ENCODE results near the gene COMT.

COMT gene

GRCh38 chr22:19981961-19982920 lies 40.7 kb downstream of the COMT start:
- no peak for ATAC-seq (ENCODE audit: insufficient read depth, low read depth)
- Histone ChIP-seq H3K4me1 (ENCODE audit: insufficient read depth, low read length) (no peaks in the 10 kb centered on the region), H3K9me3 (ENCODE audit: insufficient read depth, low read length, severe bottlenecking) (no peaks in the 10 kb centered on the region), H3K4me2 (ENCODE audit: insufficient read depth, low read length) (no peak overlapping the region), H3K9ac (ENCODE audit: low read depth, low read length) (no peak overlapping the region), H2AFZ (ENCODE audit: low read depth, low read length) (no peak overlapping the region), H3K79me2 (ENCODE audit: insufficient read depth, low read length) (no peaks in the 10 kb centered on the region), H3K27me3 (ENCODE audit: insufficient read depth, low read length, poor library complexity) (no peaks in the 10 kb centered on the region), H3K27ac (ENCODE audit: low read length) (no peak overlapping the region), H3K4me3 (ENCODE audit: low read depth in 1 of 2, low read length in 2 of 2) (no peak overlapping the region), H3K36me3 (ENCODE audit: insufficient read depth, low read length) (no peaks in the 10 kb centered on the region), H4K20me1 (ENCODE audit: insufficient read depth, low read length) (peaks cover 12% of the 10 kb centered on the region; the same call in 1 of the 2 replicates)
- TF ChIP-seq EZH2 (IDR thresholded peaks at IDR 0.05; ENCODE audit: borderline replicate concordance, low read depth, low read length, severe bottlenecking) (no peak), CTCF (IDR thresholded peaks at IDR 0.05; ENCODE audit: borderline replicate concordance, extremely low read depth, low read length, poor library complexity, severe bottlenecking) (no peak)
- DNase-seq = no peak

GRCh38 chr22:19982991-19983578 lies 41.5 kb downstream of the COMT start:
- Histone ChIP-seq H2AFZ (ENCODE audit: low read depth, low read length) (no peak overlapping the region), H3K79me2 (ENCODE audit: insufficient read depth, low read length) (no peaks in the 10 kb centered on the region), H3K36me3 (ENCODE audit: insufficient read depth, low read length) (no peaks in the 10 kb centered on the region), H3K27ac (ENCODE audit: low read length) (no peak overlapping the region), H3K9ac (ENCODE audit: low read depth, low read length) (no peak overlapping the region), H3K4me1 (ENCODE audit: insufficient read depth, low read length) (no peaks in the 10 kb centered on the region), H3K4me3 (ENCODE audit: low read depth in 1 of 2, low read length in 2 of 2) (no peak overlapping the region), H3K9me3 (ENCODE audit: insufficient read depth, low read length, severe bottlenecking) (no peaks in the 10 kb centered on the region), H3K27me3 (ENCODE audit: insufficient read depth, low read length, poor library complexity) (no peaks in the 10 kb centered on the region), H3K4me2 (ENCODE audit: insufficient read depth, low read length) (no peak overlapping the region), H4K20me1 (ENCODE audit: insufficient read depth, low read length) (peaks cover 12% of the 10 kb centered on the region; the same call in 1 of the 2 replicates)
- no peak for ATAC-seq (ENCODE audit: insufficient read depth, low read depth)
- TF ChIP-seq EZH2 (IDR thresholded peaks at IDR 0.05; ENCODE audit: borderline replicate concordance, low read depth, low read length, severe bottlenecking) (no peak), CTCF (IDR thresholded peaks at IDR 0.05; ENCODE audit: borderline replicate concordance, extremely low read depth, low read length, poor library complexity, severe bottlenecking) (no peak)
- DNase-seq = no peak

GRCh38 chr22:19983741-19984140 lies 42.2 kb downstream of the COMT start:
- Histone ChIP-seq H3K4me2 (ENCODE audit: insufficient read depth, low read length) (no peak overlapping the region), H2AFZ (ENCODE audit: low read depth, low read length) (no peak overlapping the region), H3K27me3 (ENCODE audit: insufficient read depth, low read length, poor library complexity) (no peaks in the 10 kb centered on the region), H3K4me3 (ENCODE audit: low read depth in 1 of 2, low read length in 2 of 2) (no peak overlapping the region), H3K9ac (ENCODE audit: low read depth, low read length) (no peak overlapping the region), H3K4me1 (ENCODE audit: insufficient read depth, low read length) (no peaks in the 10 kb centered on the region), H3K9me3 (ENCODE audit: insufficient read depth, low read length, severe bottlenecking) (no peaks in the 10 kb centered on the region), H4K20me1 (ENCODE audit: insufficient read depth, low read length) (peaks cover 12% of the 10 kb centered on the region; the same call in 1 of the 2 replicates), H3K79me2 (ENCODE audit: insufficient read depth, low read length) (no peaks in the 10 kb centered on the region), H3K27ac (ENCODE audit: low read length) (no peak overlapping the region), H3K36me3 (ENCODE audit: insufficient read depth, low read length) (no peaks in the 10 kb centered on the region)
- TF ChIP-seq EZH2 (IDR thresholded peaks at IDR 0.05; ENCODE audit: borderline replicate concordance, low read depth, low read length, severe bottlenecking) = no peak
- ATAC-seq (ENCODE audit: insufficient read depth, low read depth) (no peak), DNase-seq (no peak)

GRCh38 chr22:19984201-19984753 lies 42.7 kb downstream of the COMT start:
- H3K9me3 ChIP-seq (ENCODE audit: insufficient read depth, low read length, severe bottlenecking) = no peaks in the 10 kb centered on the region
- no peak overlapping the region for H2AFZ ChIP-seq (ENCODE audit: low read depth, low read length)
- DNase-seq = no peak
- TF ChIP-seq EZH2 (IDR thresholded peaks at IDR 0.05; ENCODE audit: borderline replicate concordance, low read depth, low read length, severe bottlenecking) (no peak), CTCF (IDR thresholded peaks at IDR 0.05; ENCODE audit: borderline replicate concordance, extremely low read depth, low read length, poor library complexity, severe bottlenecking) (no peak)
- no peak for ATAC-seq (ENCODE audit: insufficient read depth, low read depth)
- no peak overlapping the region for H3K4me2 ChIP-seq (ENCODE audit: insufficient read depth, low read length)
- no peaks in the 10 kb centered on the region for H3K27me3 ChIP-seq (ENCODE audit: insufficient read depth, low read length, poor library complexity)
- H3K4me3 ChIP-seq (ENCODE audit: low read depth in 1 of 2, low read length in 2 of 2) = no peak overlapping the region
- H3K79me2 ChIP-seq (ENCODE audit: insufficient read depth, low read length) = no peaks in the 10 kb centered on the region
- peaks cover 12% of the 10 kb centered on the region; the same call in 1 of the 2 replicates for H4K20me1 ChIP-seq (ENCODE audit: insufficient read depth, low read length)
- H3K36me3 ChIP-seq (ENCODE audit: insufficient read depth, low read length) = no peaks in the 10 kb centered on the region
- no peak overlapping the region for H3K9ac ChIP-seq (ENCODE audit: low read depth, low read length)
- H3K27ac ChIP-seq (ENCODE audit: low read length) = no peak overlapping the region
- no peaks in the 10 kb centered on the region for H3K4me1 ChIP-seq (ENCODE audit: insufficient read depth, low read length)

All from DND-41 (cell line).